T-cell (primary cell): Measurements from ENCODE around the gene DNAJC3. TPM values are rescaled to one million over a fixed set of nuclear protein-coding genes. Genes with fewer than 3 reads are reported as not detected.
"Not testable (repeated sequence)": the region's sequence is repeated elsewhere in the genome, so short reads cannot be mapped to it uniquely, and the experiment has no call there.

Source experiments
- ATAC-seq, 4 experiments: fragments of 200-7000 bp in 3 of 4; fragments of 150-1000 bp in 1 of 4; cut with Tn5 transposase; replicated peaks in 1 of 4; 1 replicate in 3 of 4; 2 replicates in 1 of 4; pipeline ENCODE4 v1.10.0; 2021; ENCODE audit warnings: moderate library complexity in 3 of 4, mild to moderate bottlenecking in 2 of 4, moderate number of reproducible peaks in 1 of 4
- CTCF ChIA-PET, 2 donors: fragments of 300-600 bp; sonication (Branson Sonifier 250); formaldehyde crosslinking; loops; one replicate each; lab custom pipeline; 2022; ENCODE audit warnings: antibody characterized with exemption in 2 of 2; lab: Charles Lee
- POLR2A ChIA-PET, 2 donors: fragments of 300-600 bp; sonication (Branson Sonifier 250); formaldehyde crosslinking; loops; one replicate each; lab custom pipeline; 2022; ENCODE audit warnings: antibody characterized with exemption in 2 of 2; lab: Charles Lee
- DNase-seq, 35 experiments: peaks; one replicate each; pipeline versions ENCODE4 v3.0.0 to v3.0.0-alpha.2; 2013 to 2023
- H3K27ac ChIP-seq: one replicate; pipeline ENCODE4 v1.5.1; 2013; ENCODE audit warnings: low read length
- H3K27me3 ChIP-seq, 2 experiments: replicated peaks in 1 of 2; 1 replicate in 1 of 2; 2 replicates in 1 of 2; pipeline versions ENCODE4 v1.6.1 to v1.7.0; 2013; ENCODE audit warnings: low read length in 1 of 2, mixed read lengths in 1 of 2; ENCODE audit not compliant: control insufficient read depth in 2 of 2, insufficient read depth in 2 of 2; ENCODE audit errors: extremely low read depth in 1 of 2
- H3K36me3 ChIP-seq, 2 donors: 1 replicate in 1 of 2; 2 replicates in 1 of 2; pipeline versions ENCODE4 v1.6.1 to v1.7.0; 2013; ENCODE audit warnings: low read length in 1 of 2; ENCODE audit not compliant: control insufficient read depth in 2 of 2, insufficient read depth in 1 of 2; ENCODE audit errors: extremely low read depth in 1 of 2
- H3K4me1 ChIP-seq, 2 experiments: 1 replicate in 1 of 2; 2 replicates in 1 of 2; pipeline versions ENCODE4 v1.6.1 to v1.7.0; 2013; ENCODE audit warnings: low read length in 2 of 2, mixed read lengths in 1 of 2; ENCODE audit not compliant: insufficient read depth in 2 of 2, control insufficient read depth in 1 of 2; ENCODE audit errors: extremely low read depth in 1 of 2
- H3K4me3 ChIP-seq, 2 donors: 1 replicate in 1 of 2; 2 replicates in 1 of 2; pipeline versions ENCODE4 v1.5.1 to v1.7.0; 2013; ENCODE audit warnings: mild to moderate bottlenecking in 2 of 2, low read length in 1 of 2, moderate library complexity in 1 of 2; ENCODE audit not compliant: control insufficient read depth in 1 of 2; ENCODE audit errors: extremely low read depth in 1 of 2
- H3K9me3 ChIP-seq: 2 replicates; pipeline ENCODE4 v1.7.0; 2013
- H3K27ac Mint-ChIP-seq, 2 donors: one replicate each; pipeline ENCODE4 v1.8.0; 2020 to 2021; ENCODE audit warnings: mild to moderate bottlenecking in 2 of 2, mixed read lengths in 2 of 2
- H3K27me3 Mint-ChIP-seq, 2 donors: one replicate each; pipeline ENCODE4 v1.8.0; 2021 to 2022; ENCODE audit warnings: mixed read lengths in 2 of 2
- H3K36me3 Mint-ChIP-seq: one replicate; pipeline ENCODE4 v1.8.0; 2021; ENCODE audit warnings: mixed read lengths
- H3K4me1 Mint-ChIP-seq, 3 donors: one replicate each; pipeline ENCODE4 v1.8.0; 2020 to 2022; ENCODE audit warnings: mixed read lengths in 3 of 3, mild to moderate bottlenecking in 1 of 3
- H3K4me3 Mint-ChIP-seq, 3 donors: one replicate each; pipeline ENCODE4 v1.8.0; 2020 to 2022; ENCODE audit warnings: mild to moderate bottlenecking in 3 of 3, mixed read lengths in 3 of 3, moderate library complexity in 3 of 3
- H3K9me3 Mint-ChIP-seq, 3 donors: one replicate each; pipeline ENCODE4 v1.8.0; 2020 to 2022; ENCODE audit warnings: mixed read lengths in 3 of 3
- WGBS: methylation state at CpG from one replicate; pipeline ENCODE4 v1.1.5; 2013; ENCODE audit warnings: missing lambda C conversion rate; ENCODE audit not compliant: insufficient coverage; 5-methylcytosine and 5-hydroxymethylcytosine counted together
- total RNA-seq, 35 experiments: library from RNA in 6 of 35; stranded (reverse) in 6 of 35; fragments of 120-200 nt in 1 of 35; gene quantifications; one replicate each; pipeline versions ENCODE4 v1.2.1 to v1.2.4 and lab custom pipeline; 2013 to 2026

DNAJC3 gene
- total RNA-seq, 5 donors from 2014 or later (not counting 1 experiment from before 2014, with no cell fraction given) = 16.6 to 21.3 (median 19.8) TPM

GRCh38 chr13:95789315-95789714, 112.4 kb downstream of the DNAJC3 start:
- peaks cover 86% of the 10 kb centered on the region for H3K36me3 Mint-ChIP-seq
- H3K4me3 ChIP-seq, DNase-seq, H3K27ac ChIP-seq, H3K27me3 ChIP-seq, H3K9me3 Mint-ChIP-seq, ATAC-seq, POLR2A ChIA-PET, H3K9me3 ChIP-seq, H3K27ac Mint-ChIP-seq, H3K27me3 Mint-ChIP-seq, H3K4me3 Mint-ChIP-seq, H3K4me1 Mint-ChIP-seq, H3K4me1 ChIP-seq: not testable (repeated sequence)
- H3K36me3 ChIP-seq = peaks cover 14 to 61% of the 10 kb centered on the region in 2 donors
- CTCF ChIA-PET = interaction anchor here (0.6 kb wide), 2 partner anchors 17 to 144 kb away, joined by 3 to 4 read pairs; no protein-coding TSS in a partner anchor

- Mint-ChIP-seq H3K4me1 (no peaks in the 10 kb centered on the region), H3K27me3 (no peaks in the 10 kb centered on the region), H3K9me3 (peaks cover 0 to 5% (median 5%) of the 10 kb centered on the region in 3 donors), H3K36me3 (peaks cover 79% of the 10 kb centered on the region), H3K27ac (no peak overlapping the region), H3K4me3 (no peak overlapping the region)
- ChIA-PET CTCF (interaction anchor here (0.7 to 1.0 kb wide), 2 partner anchors 42 to 386 kb away, joined by 3 to 4 read pairs; no protein-coding TSS in a partner anchor), POLR2A (no interaction called here)
- DNase-seq = no peak
- Histone ChIP-seq H3K27me3 (no peaks in the 10 kb centered on the region), H3K4me1 (no peaks in the 10 kb centered on the region), H3K27ac (no peak overlapping the region), H3K4me3 (no peak overlapping the region), H3K9me3 (no peaks in the 10 kb centered on the region), H3K36me3 (peaks cover 9 to 59% of the 10 kb centered on the region in 2 donors)
- WGBS = 100% methylated on average over 2 of the region's 7 CpGs
- ATAC-seq = no peak
These were observed 114.3 kb downstream of the DNAJC3 start for GRCh38 chr13:95791084-95791722.

- no peaks in the 10 kb centered on the region for H3K27me3 ChIP-seq
- peaks cover 5 to 44% of the 10 kb centered on the region in 2 donors for H3K36me3 ChIP-seq
- Mint-ChIP-seq H3K27ac (no peak overlapping the region), H3K9me3 (peaks cover 0 to 5% (median 5%) of the 10 kb centered on the region in 3 donors), H3K4me3 (no peak overlapping the region), H3K27me3 (no peaks in the 10 kb centered on the region), H3K36me3 (peaks cover 60% of the 10 kb centered on the region), H3K4me1 (no peaks in the 10 kb centered on the region)
- H3K9me3 ChIP-seq = no peaks in the 10 kb centered on the region
- ChIA-PET POLR2A (no interaction called here), CTCF (no interaction called here)
- H3K27ac ChIP-seq = no peak overlapping the region
- WGBS = no CpG with 5 or more reads among the region's 3 CpGs
- no peak for DNase-seq
- H3K4me3 ChIP-seq = no peak overlapping the region
- H3K4me1 ChIP-seq = no peaks in the 10 kb centered on the region
- ATAC-seq = no peak
These were observed 116.1 kb downstream of the DNAJC3 start for GRCh38 chr13:95793018-95793555.

- no peak overlapping the region for H3K4me3 ChIP-seq
- H3K4me1 ChIP-seq = no peaks in the 10 kb centered on the region
- H3K27me3 Mint-ChIP-seq = no peaks in the 10 kb centered on the region
- ChIA-PET CTCF (no interaction called here), POLR2A (no interaction called here)
- H3K4me3 Mint-ChIP-seq = no peak overlapping the region
- H3K4me1 Mint-ChIP-seq = no peaks in the 10 kb centered on the region
- peaks cover 53% of the 10 kb centered on the region for H3K36me3 Mint-ChIP-seq
- no peak for ATAC-seq
- peaks cover 5 to 37% of the 10 kb centered on the region in 2 donors for H3K36me3 ChIP-seq
- WGBS = 89% methylated on average over 1 of the region's 3 CpGs
- no peak for DNase-seq
- no peak overlapping the region for H3K27ac Mint-ChIP-seq
- H3K27ac ChIP-seq = no peak overlapping the region
- H3K27me3 ChIP-seq = no peaks in the 10 kb centered on the region
- no peaks in the 10 kb centered on the region for H3K9me3 ChIP-seq
- peaks cover 0 to 1% (median under 1%) of the 10 kb centered on the region in 3 donors for H3K9me3 Mint-ChIP-seq
These were observed 116.8 kb downstream of the DNAJC3 start for GRCh38 chr13:95793781-95794180.

GRCh38 chr13:95797016-95797415, 120.1 kb downstream of the DNAJC3 start:
- no peak for ATAC-seq
- no peak for DNase-seq
- Mint-ChIP-seq H3K4me1 (no peaks in the 10 kb centered on the region), H3K9me3 (no peaks in the 10 kb centered on the region), H3K27ac (no peak overlapping the region), H3K36me3 (peaks cover 26% of the 10 kb centered on the region), H3K4me3 (no peak overlapping the region), H3K27me3 (no peaks in the 10 kb centered on the region)
- Histone ChIP-seq H3K27ac (no peak overlapping the region), H3K27me3 (no peaks in the 10 kb centered on the region), H3K4me3 (no peak overlapping the region), H3K4me1 (no peaks in the 10 kb centered on the region), H3K9me3 (no peaks in the 10 kb centered on the region), H3K36me3 (peaks cover 0 to 13% of the 10 kb centered on the region in 2 donors)
- no CpG with 5 or more reads among the region's 2 CpGs for WGBS
- ChIA-PET POLR2A (interaction anchor here in 1 of 2 donors (0.6 kb wide), 1 partner anchor 575 kb away, joined by 3 read pairs; no protein-coding TSS in a partner anchor), CTCF (no interaction called here)

GRCh38 chr13:95800436-95800835, 123.5 kb downstream of the DNAJC3 start:
- ATAC-seq = no peak
- Mint-ChIP-seq H3K27ac (no peak overlapping the region), H3K4me3 (no peak overlapping the region), H3K36me3 (no peaks in the 10 kb centered on the region), H3K4me1 (no peaks in the 10 kb centered on the region), H3K27me3 (peaks cover 13 to 18% of the 10 kb centered on the region in 2 donors), H3K9me3 (peaks cover 0 to 11% (median 4%) of the 10 kb centered on the region in 3 donors)
- no CpG with 5 or more reads among the region's 1 CpG for WGBS
- no peak for DNase-seq
- Histone ChIP-seq H3K9me3 (no peaks in the 10 kb centered on the region), H3K4me1 (no peaks in the 10 kb centered on the region), H3K36me3 (no peaks in the 10 kb centered on the region), H3K27ac (no peak overlapping the region), H3K27me3 (no peaks in the 10 kb centered on the region), H3K4me3 (no peak overlapping the region)
- POLR2A ChIA-PET = no interaction called here
- CTCF ChIA-PET = no interaction called here
